Kidney epithelial cell (primary cell): ENCODE measurements around the gene GPANK1. TPM values are rescaled to one million over a fixed set of nuclear protein-coding genes. Genes with fewer than 3 reads are reported as not detected.

Experiments used
- DNase-seq: peaks from one replicate; pipeline ENCODE4 v3.0.0-alpha.2; 2010; ENCODE audit warnings: low read depth
- H3K27me3 ChIP-seq: 2 replicates; pipeline ENCODE4 v1.6.0; 2011; ENCODE audit warnings: low read length; ENCODE audit not compliant: control insufficient read depth, insufficient read depth
- H3K36me3 ChIP-seq: 2 replicates; pipeline ENCODE4 v1.5.1; 2011; ENCODE audit warnings: low read length; ENCODE audit not compliant: control insufficient read depth, insufficient read depth
- H3K4me3 ChIP-seq: 2 replicates; pipeline ENCODE4 v1.5.1; 2011; ENCODE audit warnings: low read depth, mild to moderate bottlenecking, control low read depth, low read length
- CTCF ChIP-seq: IDR thresholded peaks from 2 replicates; pipeline ENCODE4 v1.5.1; 2011; ENCODE audit warnings: mild to moderate bottlenecking, moderate library complexity, low read length, control low read depth, inconsistent platforms; ENCODE audit not compliant: insufficient read depth, poor library complexity, severe bottlenecking
- total RNA-seq: library from RNA; depleted of rRNA; stranded (reverse); fragments of >200 nt; gene quantifications from 2 replicates; pipeline ENCODE4 v1.2.3, GENCODE V29; 2015

The GPANK1 gene
- total RNA-seq, 1 donor from 2014 or later = 22.0 TPM

GRCh38 chr6:31617010-31617409, 47.8 kb downstream of the GPANK1 start:
- DNase-seq = no peak
- no peak overlapping the region for H3K4me3 ChIP-seq
- no peaks in the 10 kb centered on the region for H3K27me3 ChIP-seq
- no peak for TF ChIP-seq CTCF
- H3K36me3 ChIP-seq = no peaks in the 10 kb centered on the region

- Histone ChIP-seq H3K36me3 (no peaks in the 10 kb centered on the region), H3K27me3 (no peaks in the 10 kb centered on the region), H3K4me3 (no peak overlapping the region)
- TF ChIP-seq CTCF = no peak
- no peak for DNase-seq
Measured at GRCh38 chr6:31615748-31616147, 49.0 kb downstream of the GPANK1 start.

GRCh38 chr6:31614684-31615578, 49.9 kb downstream of the GPANK1 start, which contains the start of gene AIF1:
AIF1 (plus strand) TSS chr6:31615234; CDS start chr6:31615330, 96 bp downstream.
- H3K36me3 ChIP-seq = no peaks in the 10 kb centered on the region
- no peaks in the 10 kb centered on the region for H3K27me3 ChIP-seq
- DNase-seq = no peak
- no peak within 1 kb of the TSS for H3K4me3 ChIP-seq
- no peak for TF ChIP-seq CTCF

- Histone ChIP-seq H3K36me3 (no peaks in the 10 kb centered on the region), H3K27me3 (no peaks in the 10 kb centered on the region), H3K4me3 (no peak overlapping the region)
- DNase-seq = no peak
- TF ChIP-seq CTCF = no peak
Measured at GRCh38 chr6:31614075-31614619, 50.6 kb downstream of the GPANK1 start.

Other genes starting within 250 kb of the GPANK1 start
- gene MICB, start 166.9 kb downstream of the GPANK1 start, total RNA-seq = 6.9 and 8.1 TPM in 2 replicates
- gene MCCD1, start 136.0 kb downstream of the GPANK1 start, total RNA-seq = not detected in 2 replicates
- 290 and 412 TPM in 2 replicates for gene DDX39B, start 123.0 kb downstream of the GPANK1 start, total RNA-seq
- gene ATP6V1G2, start 118.4 kb downstream of the GPANK1 start, total RNA-seq = 0.67 and 2.7 TPM in 2 replicates
- gene NFKBIL1, start 117.4 kb downstream of the GPANK1 start, total RNA-seq = 41.9 and 44.0 TPM in 2 replicates
- gene LTA, start 92.7 kb downstream of the GPANK1 start, total RNA-seq = 0.92 TPM in 1 of 2 replicates, not detected in the other
- 16.7 and 18.6 TPM in 2 replicates for gene TNF, start 89.4 kb downstream of the GPANK1 start, total RNA-seq
- gene LTB, start 82.6 kb downstream of the GPANK1 start, total RNA-seq = 19.3 and 21.4 TPM in 2 replicates
- gene LST1, start 78.7 kb downstream of the GPANK1 start, total RNA-seq = 0.42 TPM in 1 of 2 replicates, not detected in the other
- gene NCR3, start 72.0 kb downstream of the GPANK1 start, total RNA-seq = not detected in 2 replicates
- 0.33 TPM in 1 of 2 replicates, not detected in the other for gene AIF1, start 49.8 kb downstream of the GPANK1 start, total RNA-seq
- 117 and 143 TPM in 2 replicates for gene PRRC2A, start 44.3 kb downstream of the GPANK1 start, total RNA-seq
- 468 and 473 TPM in 2 replicates for gene BAG6, start 12.3 kb downstream of the GPANK1 start, total RNA-seq
- 1.3 and 1.8 TPM in 2 replicates for gene APOM, start 9.1 kb downstream of the GPANK1 start, total RNA-seq
- gene C6orf47, start 4.2 kb downstream of the GPANK1 start, total RNA-seq = 19.0 and 24.9 TPM in 2 replicates
- 366 and 405 TPM in 2 replicates for gene CSNK2B, start 1.1 kb upstream of the GPANK1 start, total RNA-seq
- gene LY6G5B, start 5.0 kb upstream of the GPANK1 start, total RNA-seq = 2.8 and 6.0 TPM in 2 replicates
- gene LY6G5C, start 16.1 kb upstream of the GPANK1 start, total RNA-seq = not detected in 2 replicates
- gene ABHD16A, start 38.3 kb upstream of the GPANK1 start, total RNA-seq = 43.8 and 45.5 TPM in 2 replicates
- gene LY6G6F, start 41.9 kb upstream of the GPANK1 start, total RNA-seq = not detected in 2 replicates
- gene LY6G6D, start 50.4 kb upstream of the GPANK1 start, total RNA-seq = not detected in 2 replicates
- gene LY6G6C, start 56.7 kb upstream of the GPANK1 start, total RNA-seq = not detected in 2 replicates
- 0.29 TPM in 1 of 2 replicates, not detected in the other for gene MPIG6B, start 58.4 kb upstream of the GPANK1 start, total RNA-seq
- 91.5 and 106 TPM in 2 replicates for gene DDAH2, start 64.3 kb upstream of the GPANK1 start, total RNA-seq
- 494 and 498 TPM in 2 replicates for gene CLIC1, start 71.5 kb upstream of the GPANK1 start, total RNA-seq
- gene MSH5, start 75.0 kb upstream of the GPANK1 start, total RNA-seq = 8.9 and 13.1 TPM in 2 replicates
- gene SAPCD1, start 97.7 kb upstream of the GPANK1 start, total RNA-seq = 1.1 and 2.2 TPM in 2 replicates
- 1.5 and 3.1 TPM in 2 replicates for gene VWA7, start 112.3 kb upstream of the GPANK1 start, total RNA-seq
- 165 and 181 TPM in 2 replicates for gene VARS1, start 130.8 kb upstream of the GPANK1 start, total RNA-seq
- gene LSM2, start 142.0 kb upstream of the GPANK1 start, total RNA-seq = 78.6 and 89.0 TPM in 2 replicates
- gene HSPA1L, start 150.3 kb upstream of the GPANK1 start, total RNA-seq = 0.46 and 1.1 TPM in 2 replicates
- 54.6 and 67.0 TPM in 2 replicates for gene HSPA1A, start 150.5 kb upstream of the GPANK1 start, total RNA-seq
- gene HSPA1B, start 162.7 kb upstream of the GPANK1 start, total RNA-seq = 68.3 and 79.1 TPM in 2 replicates
- 142 and 152 TPM in 2 replicates for gene NEU1, start 197.8 kb upstream of the GPANK1 start, total RNA-seq
- gene SLC44A4, start 214.0 kb upstream of the GPANK1 start, total RNA-seq = 17.7 and 26.1 TPM in 2 replicates
- 55.7 and 59.3 TPM in 2 replicates for gene EHMT2, start 232.7 kb upstream of the GPANK1 start, total RNA-seq
- 3.0 and 4.9 TPM in 2 replicates for gene ZBTB12, start 237.1 kb upstream of the GPANK1 start, total RNA-seq